GM19043 (cell line): ENCODE data around the gene MARCHF11.

Source experiments
- ATAC-seq: cut with Tn5 transposase; IDR thresholded peaks from one replicate; pipeline ENCODE4 v1.9.1; 2021; ENCODE audit warnings: low read depth; ENCODE audit not compliant: unreplicated experiment

The MARCHF11 gene, protein sequence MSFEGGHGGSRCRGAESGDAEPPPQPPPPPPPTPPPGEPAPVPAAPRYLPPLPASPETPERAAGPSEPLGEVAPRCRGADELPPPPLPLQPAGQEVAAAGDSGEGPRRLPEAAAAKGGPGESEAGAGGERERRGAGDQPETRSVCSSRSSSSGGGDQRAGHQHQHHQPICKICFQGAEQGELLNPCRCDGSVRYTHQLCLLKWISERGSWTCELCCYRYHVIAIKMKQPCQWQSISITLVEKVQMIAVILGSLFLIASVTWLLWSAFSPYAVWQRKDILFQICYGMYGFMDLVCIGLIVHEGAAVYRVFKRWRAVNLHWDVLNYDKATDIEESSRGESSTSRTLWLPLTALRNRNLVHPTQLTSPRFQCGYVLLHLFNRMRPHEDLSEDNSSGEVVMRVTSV

DNA sequence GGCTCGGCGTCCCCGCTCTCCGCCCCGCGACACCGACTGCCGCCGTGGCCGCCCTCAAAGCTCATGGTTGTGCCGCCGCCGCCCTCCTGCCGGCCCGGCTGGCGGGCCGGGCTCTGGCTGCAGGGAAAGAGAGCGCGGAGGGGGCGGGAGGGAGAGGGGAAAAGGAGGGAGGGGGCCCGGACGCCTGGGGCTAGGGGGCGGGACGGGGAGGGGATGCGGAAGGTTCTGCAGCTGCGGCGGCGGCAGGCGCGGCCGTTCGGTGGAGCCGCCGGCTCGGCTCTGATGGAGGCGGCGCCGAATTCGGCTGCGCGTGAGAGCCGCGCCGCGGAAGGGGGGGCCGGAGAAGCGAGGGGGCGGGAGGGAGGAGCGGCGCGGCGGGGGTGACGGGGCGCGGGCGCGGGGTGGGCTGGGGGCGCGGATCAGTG lies at the start of gene MARCHF11:
MARCHF11 (minus strand) TSS at position 281 of the 425 bp plus-strand sequence; CDS start at position 65, 216 bp downstream.
- ATAC-seq, result no peak

DNA sequence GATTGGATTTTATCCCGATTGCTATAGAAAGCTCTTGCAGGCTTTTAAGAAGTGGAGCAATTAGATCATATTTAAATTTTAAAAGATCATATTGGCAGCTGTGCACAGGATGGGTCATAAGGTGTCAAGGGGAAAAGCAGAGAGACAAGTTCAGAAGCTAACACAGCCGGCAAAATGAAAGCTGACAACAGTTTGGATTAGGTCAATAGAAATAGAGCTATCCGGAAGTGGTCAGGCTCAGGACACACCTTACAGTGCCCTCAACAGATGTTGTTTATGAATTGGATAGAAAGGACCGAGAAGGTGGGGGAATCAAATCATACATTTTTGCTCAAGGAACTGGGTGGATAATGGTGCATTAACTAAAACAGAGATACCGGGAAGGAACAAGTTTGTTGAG lies 46.3 kb upstream of the MARCHF11 start:
- no peak for ATAC-seq

DNA sequence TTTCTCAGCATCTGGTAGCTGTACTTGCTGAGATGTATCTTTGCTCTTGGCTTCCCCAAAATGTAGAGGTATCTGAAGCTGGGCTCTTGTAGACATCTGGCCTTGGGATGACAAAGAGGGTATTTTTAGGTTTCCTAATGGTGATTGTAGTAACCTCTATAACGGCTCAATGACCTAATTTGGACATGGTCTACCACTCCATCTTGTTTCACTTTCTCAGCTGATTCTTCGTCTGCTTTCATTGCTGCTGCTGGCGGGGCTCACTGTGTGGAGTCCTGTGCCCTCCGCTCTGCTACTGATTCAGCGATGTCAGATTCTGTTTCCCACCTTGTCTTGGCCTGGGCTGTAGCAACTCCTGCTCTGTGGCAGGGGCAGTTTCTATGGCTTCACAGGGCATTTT lies 12.7 kb upstream of the MARCHF11 start:
- ATAC-seq, result no peak

DNA sequence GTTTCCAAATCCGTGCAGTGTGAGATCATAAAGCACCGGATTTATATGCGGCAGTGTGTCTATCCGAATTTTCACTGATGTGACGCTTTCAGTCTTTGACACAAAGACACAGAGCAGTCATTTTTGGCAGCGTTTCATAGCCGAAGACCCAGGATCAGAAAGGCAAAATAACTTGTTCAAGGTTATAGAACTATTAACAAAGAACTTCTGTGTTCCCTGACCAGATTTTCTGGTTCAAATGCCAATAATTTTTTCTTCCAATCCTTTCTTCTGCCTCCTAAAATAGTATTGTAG lies 1.1 kb upstream of the MARCHF11 start:
- no peak for ATAC-seq

DNA sequence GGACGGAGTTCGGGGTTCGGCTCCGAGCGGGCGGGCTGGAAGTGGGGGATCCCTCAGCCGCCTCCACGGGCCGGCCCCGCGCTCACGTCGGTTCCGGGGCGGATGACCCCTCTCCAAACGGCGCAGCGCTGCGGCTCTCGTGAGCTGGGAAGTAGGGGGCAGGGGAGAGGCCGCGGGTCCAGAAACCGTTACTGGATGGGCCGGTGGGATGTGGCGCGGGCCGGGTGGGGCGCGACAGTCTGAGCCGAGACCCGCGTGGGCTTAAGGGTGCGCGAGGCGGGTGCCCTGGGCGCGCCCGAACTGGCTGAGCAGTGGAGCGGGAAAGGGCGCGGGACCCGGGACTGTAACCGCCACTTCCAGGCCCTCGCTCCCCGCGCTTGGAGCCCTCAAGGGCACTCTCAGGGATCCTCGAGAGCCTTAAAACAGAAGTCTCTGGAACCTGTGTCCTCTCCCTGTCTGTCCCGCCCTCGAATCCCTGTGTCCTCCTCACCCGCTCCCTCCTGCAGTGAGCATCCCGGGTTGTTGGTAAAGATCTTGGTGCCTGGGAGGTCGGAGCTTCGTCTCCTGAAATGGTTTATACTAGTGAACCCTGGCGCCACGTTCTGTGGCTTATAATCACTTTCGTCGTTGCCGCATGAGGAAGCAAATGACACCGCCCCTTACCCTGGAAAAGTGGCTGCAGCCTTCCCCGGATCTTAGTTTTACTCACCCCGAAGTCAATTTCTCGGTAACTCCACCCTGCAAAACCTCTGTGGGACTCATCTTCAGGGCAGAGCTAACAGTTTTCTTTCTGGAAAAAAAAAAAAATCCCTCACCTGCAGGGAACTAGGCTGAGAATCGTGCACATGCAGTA lies 571 bp upstream of the MARCHF11 start:
- ATAC-seq, result no peak

DNA sequence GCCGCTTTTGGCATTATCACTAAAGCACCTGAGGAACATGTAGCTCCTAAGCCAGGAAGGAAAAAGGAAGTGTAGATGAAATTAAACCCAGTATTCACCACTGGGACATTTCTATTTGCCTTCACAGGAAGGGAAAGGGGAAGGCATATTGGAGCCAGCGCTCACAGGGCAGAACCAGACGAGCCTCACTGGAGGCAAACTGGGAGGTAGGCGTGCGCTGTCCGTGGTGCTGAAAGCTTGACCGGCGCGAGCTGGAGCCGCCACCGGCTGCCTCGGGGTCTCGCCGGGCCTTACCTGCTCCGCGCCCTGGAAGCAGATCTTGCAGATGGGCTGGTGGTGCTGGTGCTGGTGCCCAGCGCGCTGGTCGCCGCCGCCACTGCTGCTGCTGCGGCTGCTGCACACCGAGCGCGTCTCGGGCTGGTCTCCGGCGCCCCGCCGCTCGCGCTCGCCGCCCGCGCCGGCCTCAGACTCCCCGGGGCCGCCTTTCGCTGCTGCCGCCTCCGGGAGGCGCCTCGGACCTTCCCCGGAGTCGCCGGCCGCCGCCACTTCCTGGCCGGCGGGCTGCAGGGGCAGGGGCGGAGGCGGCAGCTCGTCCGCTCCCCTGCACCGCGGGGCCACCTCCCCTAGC lies 732 bp downstream of the MARCHF11 start:
- ATAC-seq, result no peak

DNA sequence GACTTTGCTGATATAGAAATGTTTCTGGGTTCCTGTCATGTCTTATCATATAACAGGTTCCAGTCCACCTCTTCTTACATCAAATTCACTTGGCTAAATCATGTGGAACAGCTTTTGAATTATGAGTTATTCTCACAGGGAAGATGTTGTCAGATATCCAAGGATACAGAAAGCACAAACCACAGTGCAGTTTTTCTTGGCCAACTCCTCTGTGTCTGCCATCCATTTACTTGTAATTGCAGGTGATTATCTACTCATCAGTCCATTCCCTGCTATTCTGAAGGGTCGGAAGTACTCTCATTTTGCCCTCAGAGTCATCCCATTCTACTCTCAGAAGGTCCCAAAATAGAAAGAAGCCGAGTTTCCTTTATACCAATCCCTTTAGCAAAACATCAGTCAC lies 10.0 kb downstream of the MARCHF11 start:
- ATAC-seq, result no peak

DNA sequence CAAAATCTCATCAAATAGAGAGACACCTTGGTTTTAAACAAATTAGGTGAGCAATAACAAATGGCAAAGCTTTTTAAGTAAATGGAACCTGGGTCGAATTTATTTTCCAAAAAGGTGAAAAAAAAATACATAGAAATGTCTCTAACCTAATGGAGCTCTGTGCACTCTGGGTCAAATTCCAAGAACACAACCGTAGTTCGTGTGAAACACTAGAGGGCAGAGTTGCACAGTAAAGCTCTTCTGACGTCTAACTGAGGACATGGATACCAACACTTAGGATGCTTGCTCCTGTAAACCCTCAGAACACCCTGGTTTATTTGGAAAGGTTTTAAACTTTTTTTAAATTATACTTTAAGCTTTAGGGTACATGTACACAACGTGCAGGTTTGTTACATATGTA lies 18.9 kb downstream of the MARCHF11 start:
- ATAC-seq, result peak; percentile 90

DNA sequence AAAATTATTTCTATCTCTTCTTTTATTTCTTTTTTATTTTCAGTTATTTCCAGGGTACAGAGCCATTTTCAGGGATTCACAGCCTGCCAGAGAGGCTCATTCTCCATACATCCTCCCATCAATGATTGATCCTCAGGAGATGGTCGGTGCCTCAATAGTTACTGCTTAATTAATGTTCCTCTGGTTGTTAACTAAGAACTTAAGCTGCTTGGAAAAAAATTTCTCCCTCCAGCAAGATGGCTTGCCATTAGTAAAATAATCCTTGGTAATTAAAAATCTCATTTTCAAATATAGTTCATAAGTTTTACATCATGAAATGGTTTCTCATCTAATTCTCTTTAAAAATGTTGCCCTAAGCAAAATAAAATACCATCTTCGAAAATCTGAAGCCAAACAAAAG lies 20.0 kb downstream of the MARCHF11 start:
- ATAC-seq, result no peak

DNA sequence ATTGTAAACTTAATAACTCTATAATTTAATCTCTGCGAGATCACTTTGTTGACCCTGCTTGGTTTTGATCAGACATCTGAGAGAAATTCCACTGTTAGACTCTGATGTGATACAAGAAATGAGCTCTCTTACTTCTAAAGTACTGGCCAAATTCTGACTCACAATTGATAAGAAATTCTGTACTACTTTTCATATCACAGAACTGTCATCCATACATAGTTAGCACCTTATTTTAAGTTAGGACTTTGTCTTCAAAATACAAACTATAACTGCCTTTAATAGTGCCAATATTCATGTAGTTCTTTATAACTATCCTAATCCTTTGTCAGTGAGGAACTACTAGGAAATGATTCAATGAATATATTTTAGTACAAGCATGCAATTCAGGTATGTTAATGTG lies 23.4 kb downstream of the MARCHF11 start:
- no peak for ATAC-seq

DNA sequence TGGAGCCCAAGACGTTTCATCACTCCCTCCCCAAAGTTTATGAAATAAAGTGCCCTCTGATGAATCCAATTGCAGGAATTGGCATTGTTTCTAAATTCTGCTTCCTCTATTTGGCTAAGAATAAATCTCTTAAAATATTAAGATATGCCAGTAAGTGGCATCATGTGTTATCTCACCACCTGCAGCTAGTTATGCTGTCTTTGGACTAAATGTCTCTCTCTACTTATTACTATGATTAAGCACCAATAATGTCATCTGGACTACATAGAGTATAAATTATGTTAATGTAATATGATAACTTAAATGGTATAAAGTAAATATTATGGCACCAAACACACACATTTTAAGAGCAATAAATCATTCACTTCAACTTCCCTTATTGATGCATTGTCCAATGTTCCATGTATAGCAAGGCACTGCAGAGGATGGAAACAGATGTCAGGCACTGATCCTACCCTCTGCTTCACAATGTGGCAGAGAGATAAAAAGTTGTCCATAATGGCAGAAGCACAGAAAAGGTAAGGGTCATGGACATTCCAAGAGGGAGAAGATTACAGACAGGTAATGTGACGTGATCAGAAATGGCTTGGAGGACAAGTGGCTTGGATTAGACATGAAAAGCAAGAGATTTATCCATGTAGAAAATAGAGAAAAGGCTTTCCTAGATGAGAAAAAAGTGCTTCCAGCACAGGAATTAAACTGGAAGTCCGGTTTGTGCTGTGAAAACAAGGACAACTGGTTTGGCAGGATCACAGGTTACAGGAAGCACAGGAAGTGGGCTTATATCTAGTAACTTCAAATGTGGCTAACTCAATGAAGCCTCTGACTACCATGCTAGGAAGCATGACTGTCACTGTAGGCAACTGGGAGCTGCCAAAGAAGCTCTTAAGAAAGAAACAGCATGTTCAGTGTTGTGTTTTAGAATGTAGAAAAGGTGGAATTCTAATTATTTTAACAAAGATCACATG lies 26.7 kb downstream of the MARCHF11 start:
- ATAC-seq, result no peak

DNA sequence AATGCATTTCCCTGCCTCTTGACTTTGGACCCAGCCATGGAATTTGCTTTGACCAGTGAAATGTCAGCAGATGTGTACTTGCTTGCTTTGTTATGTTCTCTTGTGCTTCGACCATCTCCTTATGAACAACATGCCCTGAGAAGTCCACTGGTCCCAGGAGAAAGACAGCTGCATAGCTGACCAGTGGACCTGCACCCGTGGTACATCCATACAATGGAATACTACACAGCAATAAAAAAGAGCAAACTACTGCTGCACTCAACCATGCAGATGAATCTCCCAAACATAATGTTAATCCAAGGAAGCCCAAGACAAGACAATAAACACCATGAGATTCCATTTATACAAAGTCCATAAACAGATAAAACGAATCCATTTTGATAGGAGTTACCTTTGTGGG lies 30.0 kb downstream of the MARCHF11 start:
- ATAC-seq, result no peak

DNA sequence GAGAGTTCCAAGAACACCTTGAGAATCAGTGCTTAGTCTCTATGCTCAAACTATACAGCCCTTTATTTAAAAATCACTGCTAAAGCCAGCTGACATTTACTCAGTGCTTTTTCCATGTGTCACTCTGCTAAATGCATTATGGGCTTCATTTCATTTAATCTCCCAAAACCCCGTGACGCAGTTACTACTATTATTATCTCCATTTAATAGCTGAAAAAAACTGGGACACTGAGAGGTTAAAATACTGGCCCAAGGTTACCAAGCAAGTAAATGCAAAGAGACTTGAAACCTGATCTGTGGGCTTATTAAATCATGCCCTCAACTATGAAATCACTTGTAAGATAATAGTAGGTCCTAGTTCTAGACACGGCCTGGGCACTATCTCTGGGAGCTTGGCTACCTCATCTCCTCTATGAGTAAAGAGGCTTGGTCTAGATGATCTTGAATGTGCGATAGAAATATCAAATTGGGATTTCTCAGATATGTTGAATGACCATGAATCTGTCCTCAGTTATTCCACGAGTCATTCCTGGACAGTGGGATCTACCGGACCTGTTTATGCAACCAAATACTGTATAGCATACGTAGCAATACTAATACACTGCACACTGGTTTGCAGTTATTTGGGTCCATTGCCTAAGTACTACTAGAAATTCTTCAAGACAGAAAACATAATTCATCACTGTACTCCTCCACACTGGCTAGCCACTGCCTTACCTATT lies 32.3 kb downstream of the MARCHF11 start:
- ATAC-seq, result no peak

DNA sequence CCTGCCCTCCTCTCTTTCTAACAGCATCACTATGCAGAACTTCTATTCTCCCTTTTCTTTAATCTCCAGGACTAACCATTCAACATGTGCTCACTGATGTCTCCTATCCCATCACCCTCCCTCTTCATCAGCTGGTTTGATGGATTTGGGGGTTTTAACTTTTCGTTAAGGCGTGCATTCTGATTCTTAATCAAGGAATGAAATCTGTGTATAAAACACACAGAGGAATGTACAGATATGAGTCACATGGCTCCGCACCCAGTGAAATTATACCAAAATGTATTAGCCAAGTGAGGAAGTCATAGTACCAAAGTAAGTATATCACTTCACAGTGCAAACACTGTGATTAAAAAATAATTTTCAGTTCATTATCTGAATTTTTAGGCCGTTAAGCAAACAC lies 35.2 kb downstream of the MARCHF11 start:
- no peak for ATAC-seq

DNA sequence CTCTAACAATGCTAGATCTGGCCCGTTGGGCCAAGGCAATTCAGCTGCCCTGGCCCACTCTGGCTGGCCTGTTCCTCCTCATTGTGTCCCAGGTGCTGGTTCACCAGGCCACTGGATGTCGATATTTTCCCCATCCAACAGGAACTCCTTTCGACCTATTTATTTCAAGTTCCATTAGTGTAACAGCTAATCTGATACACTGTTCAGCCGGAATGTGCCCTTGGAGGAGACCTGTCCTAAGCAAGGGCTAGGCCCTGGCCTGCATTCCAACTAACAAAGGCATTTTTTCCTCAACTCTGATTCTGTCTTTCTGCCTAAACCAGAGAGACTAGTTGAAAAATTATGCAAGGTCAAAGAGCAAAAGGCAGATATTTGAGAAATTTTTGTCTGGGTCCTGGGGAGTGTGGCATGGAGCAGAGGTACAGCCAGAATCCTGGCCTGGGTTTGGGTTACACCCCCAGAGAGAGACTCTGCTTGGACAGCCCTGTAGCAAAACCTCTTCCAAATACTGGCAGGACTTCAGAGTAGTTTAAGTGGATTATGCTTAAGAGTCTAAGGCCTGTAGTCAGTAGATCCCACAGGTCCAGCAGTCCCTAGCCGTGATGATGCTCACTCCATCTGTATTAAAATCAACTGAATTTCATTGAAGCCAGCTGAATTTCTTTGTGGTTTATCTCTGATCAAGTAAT lies 36.1 kb downstream of the MARCHF11 start:
- no peak for ATAC-seq

DNA sequence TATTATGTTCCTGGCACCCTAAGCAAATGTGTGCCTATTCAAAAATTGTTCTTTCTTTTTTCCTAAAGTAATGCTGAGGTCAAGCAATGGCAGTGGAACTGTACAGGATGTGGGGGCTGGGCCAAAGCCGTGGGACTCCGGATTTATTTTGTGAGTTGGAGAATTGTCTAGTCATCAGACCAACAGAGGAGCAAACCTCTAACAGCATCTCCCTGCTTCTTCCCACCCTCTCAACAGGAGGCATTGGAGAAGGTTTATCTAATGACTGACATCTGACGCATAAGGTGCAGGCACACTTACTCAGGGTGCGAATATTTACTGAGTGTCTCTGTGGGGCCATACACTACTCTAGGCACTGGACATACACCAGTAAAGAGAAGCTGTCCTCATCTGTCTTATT lies 38.6 kb downstream of the MARCHF11 start:
- no peak for ATAC-seq

DNA sequence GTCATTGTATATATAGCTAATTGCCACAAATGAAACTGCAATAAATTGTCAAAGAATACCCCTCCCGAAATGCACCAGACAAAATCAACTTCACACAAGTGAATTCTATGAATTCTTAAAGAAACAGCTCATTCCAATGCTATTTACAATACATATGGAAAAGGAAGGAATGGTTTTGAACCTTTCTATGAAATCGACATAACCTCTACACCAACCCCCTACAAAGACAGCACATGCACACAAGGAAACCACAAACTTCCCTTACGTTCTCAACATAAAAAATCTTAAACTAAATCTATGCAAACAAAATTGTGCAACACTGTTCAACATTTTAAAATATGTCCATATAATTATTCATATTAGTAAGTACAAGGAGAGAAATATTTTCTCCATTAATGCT lies 39.2 kb downstream of the MARCHF11 start:
- no peak for ATAC-seq

DNA sequence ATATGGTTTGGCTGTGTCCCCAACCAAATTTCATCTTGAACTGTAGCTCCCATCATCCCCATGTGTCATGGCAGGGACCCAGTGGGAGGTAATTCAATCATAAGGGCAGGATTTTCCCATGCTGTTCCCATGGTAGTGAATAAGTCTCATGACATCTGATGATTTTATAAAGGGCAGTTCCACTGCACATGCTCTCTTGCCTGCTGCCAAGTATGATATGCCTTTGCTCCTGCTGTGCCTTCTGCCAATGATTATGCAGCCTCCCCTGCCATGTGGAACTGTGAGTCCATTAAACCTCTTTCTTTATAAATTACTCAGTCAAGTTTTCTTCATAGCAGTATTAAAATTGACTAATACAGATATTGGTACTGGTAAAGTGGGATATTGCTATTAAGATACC lies 42.4 kb downstream of the MARCHF11 start:
- no peak for ATAC-seq

DNA sequence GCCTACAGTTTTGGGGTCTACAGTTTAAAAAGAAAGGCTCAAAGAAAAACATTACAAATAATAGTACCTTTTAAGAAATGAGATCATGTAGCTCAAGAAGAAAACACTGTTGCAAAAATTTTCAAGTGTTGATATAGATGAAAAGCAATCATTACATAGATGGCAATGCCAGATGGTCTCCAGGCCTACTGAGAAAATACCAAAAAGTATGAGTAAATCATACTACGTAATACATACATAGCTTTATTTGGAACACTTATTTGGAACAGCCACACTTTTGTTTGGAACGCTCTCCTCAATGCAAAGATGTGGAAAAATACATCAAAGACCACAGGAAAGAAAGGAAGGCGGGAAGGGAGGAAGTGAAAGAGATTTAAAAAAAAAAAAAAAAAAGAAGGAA lies 44.1 kb downstream of the MARCHF11 start:
- no peak for ATAC-seq
